Suprapubic skin (tissue), 4 donors: Measurements from ENCODE around the gene PFKP. TPM values are rescaled to one million over a fixed set of nuclear protein-coding genes. Genes with fewer than 3 reads are reported as not detected.

Experiments
- DNase-seq, 2 donors: peaks; one replicate each; pipeline ENCODE4 v3.0.0-alpha.2; 2019; ENCODE audit warnings: low spot score in 2 of 2
- H3K27ac ChIP-seq: fragments of 200-600 bp; sonication (generic); one replicate; pipeline ENCODE4 v1.5.1; 2019
- H3K27me3 ChIP-seq: fragments of 200-600 bp; sonication (generic); one replicate; pipeline ENCODE4 v1.5.1; 2019
- H3K36me3 ChIP-seq: fragments of 200-600 bp; sonication (generic); one replicate; pipeline ENCODE4 v1.5.1; 2019
- H3K4me1 ChIP-seq: fragments of 200-600 bp; sonication (generic); one replicate; pipeline ENCODE4 v1.5.1; 2019
- H3K4me3 ChIP-seq: fragments of 200-600 bp; sonication (generic); one replicate; pipeline ENCODE4 v1.5.1; 2019; ENCODE audit warnings: mild to moderate bottlenecking
- H3K9me3 ChIP-seq: fragments of 200-600 bp; sonication (generic); one replicate; pipeline ENCODE4 v1.5.1; 2019
- EP300 ChIP-seq: sonication (generic); formaldehyde crosslinking; IDR thresholded peaks from one replicate; pipeline ENCODE4 v1.6.1; 2017; ENCODE audit warnings: antibody characterized with exemption
- POLR2A ChIP-seq, 2 donors: fragments of 450-650 bp; IDR thresholded peaks; one replicate each; pipeline ENCODE4 v1.6.1; 2017; ENCODE audit warnings: antibody characterized with exemption in 2 of 2, mild to moderate bottlenecking in 2 of 2, moderate library complexity in 2 of 2
- POLR2AphosphoS5 ChIP-seq, 3 donors: sonication (generic); formaldehyde crosslinking; IDR thresholded peaks; one replicate each; pipeline ENCODE4 v1.6.1; 2017; ENCODE audit warnings: antibody characterized with exemption in 3 of 3
- WGBS: methylation state at CpG from one replicate; pipeline ENCODE4 v1.1.5; 2018; 5-methylcytosine and 5-hydroxymethylcytosine counted together
- total RNA-seq, 4 donors: library from RNA; depleted of rRNA; stranded (reverse); fragments of >200 nt; gene quantifications; one replicate each; pipeline ENCODE4 v1.1.0, GENCODE V29; 2016
- TF ChIP-seq, protein P1 (sequence below), 2 donors: fragments of 200-600 bp in 1 of 2; fragments of 450-650 bp in 1 of 2; sonication (generic) in 1 of 2; IDR thresholded peaks; one replicate each; pipeline ENCODE4 v1.5.1; 2016 to 2019; ENCODE audit warnings: antibody characterized with exemption in 2 of 2, mild to moderate bottlenecking in 1 of 2, moderate library complexity in 1 of 2

PFKP gene
- total RNA-seq, 4 donors from 2014 or later, result 36.7 to 58.9 (median 44.7) TPM

DNA sequence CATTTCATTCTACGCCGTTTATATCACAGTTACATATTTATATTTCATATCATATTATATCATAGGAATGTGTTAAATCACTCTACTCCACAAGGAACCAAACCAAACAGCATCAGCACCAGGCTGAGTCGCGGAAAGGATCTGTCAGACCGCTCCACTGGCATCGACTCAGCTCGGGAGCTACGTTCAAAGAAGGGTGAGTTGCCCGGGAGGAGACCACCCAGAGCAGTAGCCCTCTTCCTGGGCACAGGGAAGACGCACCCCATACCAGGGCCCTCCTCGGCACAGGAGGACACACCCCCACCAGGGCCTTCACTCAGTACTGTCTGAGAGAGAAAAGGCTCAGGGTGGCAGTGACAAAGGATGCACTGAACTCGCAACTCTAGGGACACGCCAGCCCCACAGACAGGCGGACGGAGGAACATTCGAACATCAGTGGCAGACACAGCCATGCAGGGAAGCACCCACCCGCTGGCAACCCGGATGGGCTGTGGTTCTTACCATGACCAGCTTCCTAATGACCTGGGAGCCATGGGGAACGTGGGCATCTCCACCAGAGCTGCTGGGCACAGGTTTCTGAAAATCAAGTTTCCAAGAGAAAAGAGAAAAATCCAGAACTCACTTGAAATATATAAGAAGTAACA is 76.6 kb downstream of the PFKP start:
- WGBS, result 91% methylated on average over 18 of the region's 19 CpGs
- no peak for DNase-seq
- Histone ChIP-seq H3K27me3 (no peaks in the 10 kb centered on the region), H3K4me1 (peaks cover 5% of the 10 kb centered on the region), H3K9me3 (no peaks in the 10 kb centered on the region), H3K36me3 (peaks cover 100% of the 10 kb centered on the region), H3K4me3 (no peak overlapping the region), H3K27ac (no peak overlapping the region)
- TF ChIP-seq EP300 (no peak), POLR2AphosphoS5 (IDR thresholded peaks at IDR 0.05) (no peak), POLR2A (IDR thresholded peaks at IDR 0.05) (no peak)
- TF ChIP-seq, protein P1, sequence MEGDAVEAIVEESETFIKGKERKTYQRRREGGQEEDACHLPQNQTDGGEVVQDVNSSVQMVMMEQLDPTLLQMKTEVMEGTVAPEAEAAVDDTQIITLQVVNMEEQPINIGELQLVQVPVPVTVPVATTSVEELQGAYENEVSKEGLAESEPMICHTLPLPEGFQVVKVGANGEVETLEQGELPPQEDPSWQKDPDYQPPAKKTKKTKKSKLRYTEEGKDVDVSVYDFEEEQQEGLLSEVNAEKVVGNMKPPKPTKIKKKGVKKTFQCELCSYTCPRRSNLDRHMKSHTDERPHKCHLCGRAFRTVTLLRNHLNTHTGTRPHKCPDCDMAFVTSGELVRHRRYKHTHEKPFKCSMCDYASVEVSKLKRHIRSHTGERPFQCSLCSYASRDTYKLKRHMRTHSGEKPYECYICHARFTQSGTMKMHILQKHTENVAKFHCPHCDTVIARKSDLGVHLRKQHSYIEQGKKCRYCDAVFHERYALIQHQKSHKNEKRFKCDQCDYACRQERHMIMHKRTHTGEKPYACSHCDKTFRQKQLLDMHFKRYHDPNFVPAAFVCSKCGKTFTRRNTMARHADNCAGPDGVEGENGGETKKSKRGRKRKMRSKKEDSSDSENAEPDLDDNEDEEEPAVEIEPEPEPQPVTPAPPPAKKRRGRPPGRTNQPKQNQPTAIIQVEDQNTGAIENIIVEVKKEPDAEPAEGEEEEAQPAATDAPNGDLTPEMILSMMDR (IDR thresholded peaks at IDR 0.05), result no peak

DNA sequence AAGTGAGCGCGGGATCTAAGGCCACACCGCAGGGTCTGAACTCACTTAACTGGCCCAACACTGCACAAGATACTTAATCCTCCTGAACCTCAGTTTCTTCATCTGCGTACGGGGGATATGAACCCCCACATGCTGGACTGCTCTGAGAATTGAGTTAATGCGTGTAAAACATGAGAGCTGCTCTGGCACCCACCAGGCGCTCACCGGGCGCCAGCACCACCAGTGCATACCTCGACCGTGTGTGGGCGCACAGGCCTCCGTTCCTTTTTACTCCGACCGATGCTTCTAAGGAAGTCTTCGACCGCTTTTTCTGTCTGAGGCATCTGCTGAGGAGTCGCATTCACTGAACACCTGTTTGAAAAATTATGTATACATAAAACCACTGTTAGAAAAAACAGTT is 78.0 kb downstream of the PFKP start:
- 98% methylated on average over 18 of the region's 18 CpGs for WGBS
- DNase-seq, result no peak
- no peak for TF ChIP-seq POLR2AphosphoS5 (IDR thresholded peaks at IDR 0.05)
- TF ChIP-seq, protein P1 (IDR thresholded peaks at IDR 0.05), result no peak
- no peak for TF ChIP-seq EP300
- no peak for TF ChIP-seq POLR2A (IDR thresholded peaks at IDR 0.05)
- Histone ChIP-seq H3K9me3 (no peaks in the 10 kb centered on the region), H3K36me3 (peaks cover 100% of the 10 kb centered on the region), H3K27me3 (no peaks in the 10 kb centered on the region), H3K27ac (no peak overlapping the region), H3K4me3 (no peak overlapping the region), H3K4me1 (peaks cover 5% of the 10 kb centered on the region)

DNA sequence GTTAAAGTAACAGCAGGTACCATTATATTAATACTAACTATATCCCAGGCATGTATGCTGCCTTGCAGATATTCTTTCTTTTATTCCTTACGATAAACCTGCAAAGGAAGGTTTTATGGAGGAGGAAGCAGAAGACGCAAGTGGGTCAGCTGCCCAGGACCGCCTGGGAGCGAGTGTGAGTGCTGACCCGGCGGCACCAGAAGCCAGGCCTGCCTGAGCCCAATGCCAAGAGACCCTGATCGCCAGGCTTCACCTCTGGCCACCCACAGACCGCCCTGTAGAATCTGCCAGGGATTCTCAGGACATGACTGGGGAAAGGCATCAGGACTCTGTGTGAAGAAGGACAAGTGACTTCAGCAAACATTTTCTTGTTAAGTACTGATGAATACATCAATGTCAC is 78.9 kb downstream of the PFKP start:
- Histone ChIP-seq H3K27me3 (no peaks in the 10 kb centered on the region), H3K9me3 (no peaks in the 10 kb centered on the region), H3K4me1 (no peaks in the 10 kb centered on the region), H3K36me3 (peaks cover 100% of the 10 kb centered on the region), H3K4me3 (no peak overlapping the region), H3K27ac (no peak overlapping the region)
- no peak for DNase-seq
- TF ChIP-seq EP300, result no peak
- TF ChIP-seq, protein P1 (IDR thresholded peaks at IDR 0.05), result no peak
- TF ChIP-seq POLR2AphosphoS5 (IDR thresholded peaks at IDR 0.05), result no peak
- no peak for TF ChIP-seq POLR2A (IDR thresholded peaks at IDR 0.05)
- WGBS, result 97% methylated on average over 8 of the region's 8 CpGs

DNA sequence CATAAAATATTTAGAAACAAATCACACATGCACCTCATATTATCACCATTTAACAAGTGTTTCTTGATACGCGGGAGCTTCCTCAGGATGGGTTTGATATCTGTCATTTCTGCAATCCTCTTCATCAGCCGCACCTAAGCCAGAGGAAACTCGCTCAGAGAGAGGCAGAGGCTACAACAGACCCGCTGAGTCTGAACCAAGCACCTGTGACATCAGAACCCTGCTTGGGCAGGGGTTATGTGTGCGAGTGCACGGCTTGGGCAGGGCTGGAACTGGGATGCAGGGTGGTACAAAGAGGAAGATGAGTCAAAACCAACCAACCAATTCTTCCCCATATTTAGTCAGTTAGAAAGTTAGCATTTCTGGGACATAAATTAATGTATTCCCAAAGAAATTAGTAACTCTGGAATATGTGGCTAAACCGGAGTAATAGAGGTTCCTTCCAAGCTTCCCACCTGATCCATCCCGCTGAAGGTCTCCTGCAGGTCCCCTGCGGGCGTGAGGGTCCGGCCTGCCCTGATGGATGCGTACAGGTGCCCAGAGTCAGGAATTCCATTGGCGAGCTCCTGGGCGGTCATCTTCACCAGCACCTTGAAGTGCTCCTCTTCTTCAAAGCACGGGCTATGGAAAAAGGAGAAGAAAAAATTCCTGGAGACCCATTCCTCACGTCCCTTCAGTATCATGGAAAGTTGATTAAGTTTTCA is 79.9 kb downstream of the PFKP start:
- Histone ChIP-seq H3K4me3 (no peak overlapping the region), H3K27me3 (no peaks in the 10 kb centered on the region), H3K27ac (no peak overlapping the region), H3K36me3 (peaks cover 100% of the 10 kb centered on the region), H3K4me1 (no peaks in the 10 kb centered on the region), H3K9me3 (no peaks in the 10 kb centered on the region)
- no peak for TF ChIP-seq EP300
- TF ChIP-seq POLR2A (IDR thresholded peaks at IDR 0.05), result no peak
- TF ChIP-seq, protein P1 (IDR thresholded peaks at IDR 0.05), result no peak
- no peak for TF ChIP-seq POLR2AphosphoS5 (IDR thresholded peaks at IDR 0.05)
- no peak for DNase-seq
- WGBS, result 87% methylated on average over 17 of the region's 17 CpGs

DNA sequence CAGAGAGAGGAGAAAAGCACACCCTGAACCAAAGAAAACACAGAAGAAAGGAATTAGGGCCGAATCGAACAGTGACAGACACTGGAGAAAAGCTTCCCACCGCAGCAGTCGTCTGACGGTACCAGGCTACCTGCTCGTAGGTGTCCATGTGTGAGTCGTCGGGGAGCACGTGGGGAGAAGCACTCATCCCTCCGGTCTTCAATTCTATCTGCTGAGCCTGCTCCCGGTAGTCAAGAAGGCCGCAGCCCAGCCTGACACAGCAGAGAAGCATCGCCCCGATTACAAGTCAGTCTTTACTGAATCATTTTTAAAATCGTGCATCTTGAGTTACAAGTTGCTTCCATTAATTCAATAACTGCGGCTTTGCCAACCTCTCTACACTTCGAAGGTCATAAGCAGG is 80.7 kb downstream of the PFKP start:
- no peaks in the 10 kb centered on the region for H3K4me1 ChIP-seq
- H3K27me3 ChIP-seq, result no peaks in the 10 kb centered on the region
- H3K27ac ChIP-seq, result no peak overlapping the region
- peaks cover 100% of the 10 kb centered on the region for H3K36me3 ChIP-seq
- no peaks in the 10 kb centered on the region for H3K9me3 ChIP-seq
- no peak overlapping the region for H3K4me3 ChIP-seq
- DNase-seq, result no peak
- TF ChIP-seq POLR2AphosphoS5 (IDR thresholded peaks at IDR 0.05) (no peak), EP300 (no peak), POLR2A (IDR thresholded peaks at IDR 0.05) (no peak)
- TF ChIP-seq, protein P1 (IDR thresholded peaks at IDR 0.05), result no peak
- WGBS, result 87% methylated on average over 17 of the region's 17 CpGs
